ENCODE measurements around the gene CD34. TPM values are rescaled to one million over a fixed set of nuclear protein-coding genes. Genes with fewer than 3 reads are reported as not detected.
A peak's percentile ranks its signal among the peaks of the same experiment; 100 is the strongest.

CD34 gene
- total RNA-seq, 1 experiment from 2014 or later: not detected

DNA sequence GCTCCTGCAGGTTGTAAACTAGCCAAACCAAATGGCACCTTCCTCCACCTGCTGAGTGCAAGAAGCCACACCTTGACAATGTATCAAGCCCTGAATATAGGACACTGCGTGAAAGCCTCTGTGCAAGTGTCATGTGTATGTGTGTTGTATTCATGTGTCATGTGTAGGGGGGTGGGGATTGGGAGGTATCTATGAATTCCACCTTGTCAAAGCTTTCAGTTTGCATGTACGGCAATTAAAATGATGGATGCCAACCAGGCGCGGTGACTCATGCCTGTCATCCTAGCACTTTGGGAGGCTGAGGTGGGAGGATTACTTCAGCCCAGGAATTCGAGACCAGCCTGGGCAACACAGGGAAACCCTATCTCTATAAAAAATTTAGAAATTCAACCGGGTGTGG, 19.8 kb downstream of the CD34 start:
- intact Hi-C loops (cut with micrococcal nuclease; ENCODE audit: unreplicated experiment): loop anchor here (2.0 kb wide), 1 partner anchor 72 kb away; no protein-coding TSS in a partner anchor
- no peaks in the 10 kb centered on the region for H4K20me1 ChIP-seq (ENCODE audit: insufficient read depth)
- peaks cover 10% of the 10 kb centered on the region for H3K27me3 ChIP-seq (ENCODE audit: insufficient read depth, low read depth)
- DNase-seq: no peak
- no peaks in the 10 kb centered on the region for H3K9me3 ChIP-seq (ENCODE audit: insufficient read depth, low read depth)
- no peaks in the 10 kb centered on the region for H3F3A ChIP-seq (ENCODE audit: insufficient read depth, low read depth)
- no peaks in the 10 kb centered on the region for H3K4me1 ChIP-seq (replicated peaks; ENCODE audit: insufficient read depth)
- ChIA-PET POLR2A (ENCODE audit: unreplicated experiment) (no interaction called here), CTCF (interaction anchor here (0.6 to 1.1 kb wide), 2 partner anchors 72 to 465 kb away, joined by 3 to 11 read pairs; no protein-coding TSS in a partner anchor)
- no peak overlapping the region for H3K4me2 ChIP-seq
- no peaks in the 10 kb centered on the region for H3K9me2 ChIP-seq (ENCODE audit: insufficient read depth)
- H3K79me2 ChIP-seq (ENCODE audit: low read depth): no peaks in the 10 kb centered on the region
- TF ChIP-seq, protein P1, sequence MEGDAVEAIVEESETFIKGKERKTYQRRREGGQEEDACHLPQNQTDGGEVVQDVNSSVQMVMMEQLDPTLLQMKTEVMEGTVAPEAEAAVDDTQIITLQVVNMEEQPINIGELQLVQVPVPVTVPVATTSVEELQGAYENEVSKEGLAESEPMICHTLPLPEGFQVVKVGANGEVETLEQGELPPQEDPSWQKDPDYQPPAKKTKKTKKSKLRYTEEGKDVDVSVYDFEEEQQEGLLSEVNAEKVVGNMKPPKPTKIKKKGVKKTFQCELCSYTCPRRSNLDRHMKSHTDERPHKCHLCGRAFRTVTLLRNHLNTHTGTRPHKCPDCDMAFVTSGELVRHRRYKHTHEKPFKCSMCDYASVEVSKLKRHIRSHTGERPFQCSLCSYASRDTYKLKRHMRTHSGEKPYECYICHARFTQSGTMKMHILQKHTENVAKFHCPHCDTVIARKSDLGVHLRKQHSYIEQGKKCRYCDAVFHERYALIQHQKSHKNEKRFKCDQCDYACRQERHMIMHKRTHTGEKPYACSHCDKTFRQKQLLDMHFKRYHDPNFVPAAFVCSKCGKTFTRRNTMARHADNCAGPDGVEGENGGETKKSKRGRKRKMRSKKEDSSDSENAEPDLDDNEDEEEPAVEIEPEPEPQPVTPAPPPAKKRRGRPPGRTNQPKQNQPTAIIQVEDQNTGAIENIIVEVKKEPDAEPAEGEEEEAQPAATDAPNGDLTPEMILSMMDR (conservative IDR thresholded peaks at IDR 0.05): no peak
- no peak for TF ChIP-seq EZH2 (IDR thresholded peaks at IDR 0.05; ENCODE audit: low read depth)
- H3K4me3 ChIP-seq: no peak overlapping the region
- H2AFZ ChIP-seq: no peak overlapping the region
- no TSS peak for BruUV-seq (replicated peaks)
- H3K27ac ChIP-seq: no peak overlapping the region
- H3K36me3 ChIP-seq (ENCODE audit: low read depth): no peaks in the 10 kb centered on the region

DNA sequence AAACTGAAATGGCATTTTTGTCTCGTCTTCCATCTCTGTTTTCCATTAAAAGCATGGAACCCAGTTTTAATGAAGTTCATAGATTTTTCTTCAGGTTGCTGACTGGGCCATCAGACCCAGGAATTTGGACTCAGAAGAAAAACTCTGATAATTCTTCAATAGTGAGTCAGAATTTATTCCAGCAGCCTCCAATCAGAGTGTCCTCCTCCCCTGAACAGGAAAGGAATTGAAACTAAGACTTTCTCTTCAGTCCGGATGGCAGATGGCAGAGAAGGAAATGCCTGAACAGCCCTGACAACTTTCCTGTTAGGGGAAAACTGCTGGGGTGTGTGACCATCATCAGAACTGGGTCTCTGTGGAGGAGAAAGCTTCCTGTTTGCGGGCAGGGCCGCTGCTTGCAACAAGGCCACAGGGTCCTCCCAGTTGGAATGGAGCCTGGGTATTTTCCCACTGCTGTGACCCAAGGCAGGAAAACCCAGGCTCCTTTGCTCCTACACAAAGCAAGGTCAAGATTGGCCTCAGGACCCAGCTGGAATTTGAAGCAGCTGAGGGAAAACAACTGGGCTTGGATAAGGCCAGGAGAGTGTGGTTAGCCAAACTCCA, 20.7 kb downstream of the CD34 start:
- Histone ChIP-seq H2AFZ (peak overlapping the region; percentile 56; the same call in 1 of the 2 replicates), H3K4me2 (peak overlapping the region; percentile 20; the same call in 1 of the 2 replicates), H3F3A (ENCODE audit: insufficient read depth, low read depth) (no peaks in the 10 kb centered on the region), H4K20me1 (ENCODE audit: insufficient read depth) (no peaks in the 10 kb centered on the region), H3K27me3 (ENCODE audit: insufficient read depth, low read depth) (peaks cover 10% of the 10 kb centered on the region), H3K27ac (no peak overlapping the region), H3K79me2 (ENCODE audit: low read depth) (no peaks in the 10 kb centered on the region), H3K9me3 (ENCODE audit: insufficient read depth, low read depth) (no peaks in the 10 kb centered on the region), H3K9me2 (ENCODE audit: insufficient read depth) (no peaks in the 10 kb centered on the region), H3K4me1 (replicated peaks; ENCODE audit: insufficient read depth) (no peaks in the 10 kb centered on the region), H3K36me3 (ENCODE audit: low read depth) (no peaks in the 10 kb centered on the region), H3K4me3 (no peak overlapping the region)
- peak; percentile 39 to 51 for DNase-seq
- BruUV-seq (replicated peaks): no TSS peak
- ChIA-PET CTCF (interaction anchor here (1.1 kb wide), 1 partner anchor 73 kb away, joined by 11 read pairs; no protein-coding TSS in a partner anchor), POLR2A (ENCODE audit: unreplicated experiment) (interaction anchor here (0.6 to 0.7 kb wide), 2 partner anchors 265 to 1486 kb away, joined by 3 to 4 read pairs; no protein-coding TSS in a partner anchor)
- TF ChIP-seq, protein P1 (conservative IDR thresholded peaks at IDR 0.05): no peak
- no peak for TF ChIP-seq EZH2 (IDR thresholded peaks at IDR 0.05; ENCODE audit: low read depth)
- intact Hi-C loops (cut with micrococcal nuclease; ENCODE audit: unreplicated experiment): loop anchor here (2.0 kb wide), 1 partner anchor 73 kb away; no protein-coding TSS in a partner anchor

DNA sequence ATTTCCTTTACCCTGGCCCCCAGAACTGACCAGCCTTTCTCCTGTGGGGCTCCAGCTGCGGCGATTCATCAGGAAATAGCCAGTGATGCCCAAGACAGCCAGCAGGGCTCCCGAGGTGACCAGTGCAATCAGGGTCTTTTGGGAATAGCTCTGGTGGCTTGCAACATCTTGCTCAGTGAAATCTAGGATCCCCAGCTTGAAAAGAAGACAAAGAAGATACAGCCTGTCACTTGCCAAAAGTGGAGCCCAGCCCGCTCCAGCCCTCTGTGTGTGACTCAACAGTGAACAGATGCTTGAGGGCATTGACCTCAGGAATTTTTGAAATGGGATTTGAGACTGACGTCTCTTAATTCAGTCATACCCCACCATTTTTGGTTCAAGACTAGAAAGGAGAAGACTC, 22.3 kb downstream of the CD34 start:
- Histone ChIP-seq H3K27ac (no peak overlapping the region), H4K20me1 (ENCODE audit: insufficient read depth) (no peaks in the 10 kb centered on the region), H3K4me2 (no peak overlapping the region), H2AFZ (no peak overlapping the region), H3K9me2 (ENCODE audit: insufficient read depth) (no peaks in the 10 kb centered on the region), H3K79me2 (ENCODE audit: low read depth) (no peaks in the 10 kb centered on the region), H3F3A (ENCODE audit: insufficient read depth, low read depth) (no peaks in the 10 kb centered on the region), H3K36me3 (ENCODE audit: low read depth) (no peaks in the 10 kb centered on the region), H3K4me3 (no peak overlapping the region), H3K4me1 (replicated peaks; ENCODE audit: insufficient read depth) (no peaks in the 10 kb centered on the region), H3K9me3 (ENCODE audit: insufficient read depth, low read depth) (no peaks in the 10 kb centered on the region), H3K27me3 (ENCODE audit: insufficient read depth, low read depth) (peaks cover 6% of the 10 kb centered on the region)
- POLR2A ChIA-PET (ENCODE audit: unreplicated experiment): no interaction called here
- DNase-seq: no peak
- TF ChIP-seq, protein P1 (conservative IDR thresholded peaks at IDR 0.05): no peak
- TF ChIP-seq EZH2 (IDR thresholded peaks at IDR 0.05; ENCODE audit: low read depth): no peak
- CTCF ChIA-PET: no interaction called here
- no TSS peak for BruUV-seq (replicated peaks)
- intact Hi-C loops (cut with micrococcal nuclease; ENCODE audit: unreplicated experiment): loop anchor here (5.0 to 10.0 kb wide), 2 partner anchors 106 to 359 kb away; no protein-coding TSS in a partner anchor

Measured in PC-9 (cell line).